Muscle layer of colon (tissue), 2 donors: ENCODE measurements around the gene IGF2BP1.
"Not testable (repeated sequence)": the region's sequence is repeated elsewhere in the genome, so short reads cannot be mapped to it uniquely, and the experiment has no call there.

Source experiments
- H3K27ac ChIP-seq: one replicate; pipeline ENCODE4 v1.7.0; 2013; ENCODE audit warnings: low read depth, mild to moderate bottlenecking, low read length, moderate library complexity
- H3K27me3 ChIP-seq, 2 donors: one replicate each; pipeline ENCODE4 v1.7.0; 2013; ENCODE audit warnings: low read length in 2 of 2, mild to moderate bottlenecking in 2 of 2; ENCODE audit not compliant: insufficient read depth in 2 of 2, control insufficient read depth in 1 of 2
- H3K36me3 ChIP-seq: one replicate; pipeline ENCODE4 v1.7.0; 2013; ENCODE audit warnings: mild to moderate bottlenecking, low read length; ENCODE audit not compliant: insufficient read depth
- H3K4me1 ChIP-seq: one replicate; pipeline ENCODE4 v1.7.0; 2013; ENCODE audit warnings: mild to moderate bottlenecking, low read length; ENCODE audit not compliant: insufficient read depth
- H3K4me3 ChIP-seq, 2 donors: one replicate each; pipeline ENCODE4 v1.7.0; 2013; ENCODE audit warnings: low read length in 2 of 2, low read depth in 1 of 2, mild to moderate bottlenecking in 1 of 2, moderate library complexity in 1 of 2
- H3K9ac ChIP-seq: one replicate; pipeline ENCODE4 v1.7.0; 2013; ENCODE audit warnings: low read length
- H3K9me3 ChIP-seq: one replicate; pipeline ENCODE4 v1.7.0; 2013; ENCODE audit warnings: mild to moderate bottlenecking, low read length
- donor health status: abdominal sarcoma.
- donor health status: Adenocarcinoma of cecum.

The IGF2BP1 gene

DNA sequence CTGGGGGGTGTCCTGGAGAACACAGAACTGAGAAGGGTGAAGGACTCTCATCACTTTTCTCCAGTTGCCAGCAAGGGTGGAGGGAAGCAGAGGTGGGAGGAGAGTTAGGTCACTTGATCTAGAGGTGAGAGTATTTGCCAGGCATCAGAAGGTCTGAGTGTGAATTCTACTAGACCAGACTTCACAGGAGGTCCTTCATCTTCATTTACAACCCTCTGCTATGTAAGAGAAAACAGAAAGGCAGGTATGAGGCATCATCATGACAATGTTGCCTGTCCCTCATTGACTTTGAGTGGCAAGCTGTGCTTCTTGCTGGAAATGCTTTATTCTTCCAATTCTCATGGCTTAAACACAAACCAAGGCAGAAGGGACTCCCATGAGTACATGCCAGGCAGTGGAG lies 89.5 kb downstream of the IGF2BP1 start:
- Histone ChIP-seq H3K27ac (no peak overlapping the region), H3K36me3 (no peaks in the 10 kb centered on the region), H3K4me1 (no peaks in the 10 kb centered on the region), H3K27me3 (peaks cover 0 to 1% of the 10 kb centered on the region in 2 donors), H3K4me3 (no peak overlapping the region), H3K9ac (no peak overlapping the region), H3K9me3 (no peaks in the 10 kb centered on the region)

DNA sequence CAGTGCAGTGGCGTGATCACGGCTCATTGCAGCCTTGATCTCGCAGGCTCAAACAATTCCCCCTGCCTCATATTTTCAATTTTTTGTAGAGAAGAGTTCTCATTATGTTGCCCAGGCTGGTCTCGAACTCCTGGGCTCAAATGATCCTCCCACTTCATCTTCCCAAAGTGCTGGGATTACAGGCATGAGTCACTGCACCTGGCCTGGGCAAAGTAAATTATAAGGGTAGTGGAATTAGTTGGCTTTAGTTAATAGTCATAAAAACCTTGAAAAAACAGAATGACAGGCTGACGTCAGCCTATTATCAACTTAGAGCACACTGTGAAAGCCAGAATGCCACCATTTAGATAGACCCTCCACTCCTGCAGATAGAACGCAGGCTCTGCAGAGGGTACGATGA lies 91.9 kb downstream of the IGF2BP1 start:
- Histone ChIP-seq H3K27ac (no peak overlapping the region), H3K4me3 (no peak overlapping the region), H3K9ac (no peak overlapping the region), H3K9me3 (no peaks in the 10 kb centered on the region), H3K36me3 (no peaks in the 10 kb centered on the region), H3K27me3 (peaks cover 0 to 5% of the 10 kb centered on the region in 2 donors), H3K4me1 (no peaks in the 10 kb centered on the region)

DNA sequence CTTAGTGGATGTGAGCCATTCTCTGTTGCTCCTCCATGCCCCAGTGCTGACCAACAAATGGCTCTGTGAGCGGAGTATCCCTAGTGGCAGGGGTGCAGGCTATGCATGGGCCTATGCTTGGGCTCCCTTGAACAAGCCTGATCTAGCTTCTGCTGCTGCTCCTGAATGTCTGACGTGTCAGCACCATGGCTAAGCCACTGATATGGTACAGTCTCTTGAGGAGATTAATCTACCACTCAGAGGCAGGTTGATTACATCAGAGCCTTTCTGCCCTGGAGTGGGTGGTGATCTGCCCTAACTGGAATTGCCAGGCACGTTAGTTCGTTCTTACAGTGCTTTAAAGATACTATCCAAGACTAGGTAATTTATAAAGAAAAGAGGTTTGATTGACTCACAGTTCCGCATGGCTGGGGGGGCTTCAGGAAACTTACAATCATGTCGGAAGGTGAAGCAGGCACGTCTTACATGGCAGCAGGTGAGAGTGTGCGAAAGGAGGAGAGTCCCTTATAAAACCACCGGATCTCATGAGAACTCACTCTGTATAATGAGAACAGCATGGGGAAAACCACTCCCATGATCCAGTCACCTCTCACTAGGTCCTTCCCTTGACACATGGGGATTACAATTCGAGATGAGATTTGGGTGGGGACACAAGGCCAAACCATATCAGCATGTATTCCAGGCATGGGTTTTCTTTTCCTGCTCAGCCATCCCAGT lies 93.9 kb downstream of the IGF2BP1 start:
- H3K9ac ChIP-seq: no peak overlapping the region
- H3K36me3 ChIP-seq: no peaks in the 10 kb centered on the region
- no peak overlapping the region for H3K27ac ChIP-seq
- H3K4me1 ChIP-seq: no peaks in the 10 kb centered on the region
- H3K27me3 ChIP-seq: peaks cover 0 to 5% of the 10 kb centered on the region in 2 donors
- no peak overlapping the region for H3K4me3 ChIP-seq
- H3K9me3 ChIP-seq: no peaks in the 10 kb centered on the region

DNA sequence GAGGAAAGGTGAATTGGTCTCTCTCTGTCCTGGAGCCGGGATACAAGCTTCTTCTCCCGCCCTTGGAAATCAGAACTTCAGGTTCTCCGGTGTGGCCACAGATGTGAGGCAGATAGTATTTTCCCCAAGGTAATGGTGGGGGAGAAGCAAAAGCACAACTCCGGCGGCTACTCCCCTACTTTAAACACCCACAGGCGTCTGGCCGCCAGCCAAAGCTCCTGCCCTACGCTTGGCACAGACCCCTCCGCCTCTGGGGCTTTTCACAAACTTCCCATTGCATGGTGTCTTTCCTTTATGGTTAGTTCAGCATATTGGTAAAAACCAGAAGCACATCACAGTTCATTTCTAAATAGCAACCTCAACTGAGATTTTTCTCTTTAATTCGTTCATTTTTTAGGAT lies 95.9 kb downstream of the IGF2BP1 start:
- H3K4me1 ChIP-seq: no peaks in the 10 kb centered on the region
- H3K9me3 ChIP-seq: no peaks in the 10 kb centered on the region
- peaks cover 0 to 5% of the 10 kb centered on the region in 2 donors for H3K27me3 ChIP-seq
- no peak overlapping the region for H3K4me3 ChIP-seq
- H3K27ac ChIP-seq: no peak overlapping the region
- no peak overlapping the region for H3K9ac ChIP-seq
- no peaks in the 10 kb centered on the region for H3K36me3 ChIP-seq

DNA sequence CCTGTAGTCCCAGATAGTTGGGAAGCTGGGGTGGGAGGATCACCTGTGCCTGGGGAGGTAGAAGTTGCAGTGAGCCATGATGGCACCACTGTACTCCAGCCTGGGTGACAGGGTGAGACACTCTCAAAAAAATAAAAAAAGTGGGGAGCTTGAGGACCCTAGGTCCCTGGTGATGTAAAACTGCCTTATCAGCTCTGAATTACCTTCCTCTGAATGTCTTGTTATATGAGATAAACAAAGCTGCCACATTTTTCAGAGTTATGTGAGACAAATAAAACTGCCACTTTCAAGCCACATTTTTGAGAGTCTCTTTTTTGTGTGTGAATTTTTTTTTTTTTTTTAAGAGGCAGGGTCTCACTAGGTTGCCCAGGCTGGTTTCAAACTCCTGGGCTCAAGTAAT lies 103.4 kb downstream of the IGF2BP1 start:
- Histone ChIP-seq H3K27ac (no peak overlapping the region), H3K27me3 (no peaks in the 10 kb centered on the region), H3K4me1 (no peaks in the 10 kb centered on the region), H3K9me3 (no peaks in the 10 kb centered on the region), H3K9ac (no peak overlapping the region), H3K36me3 (no peaks in the 10 kb centered on the region), H3K4me3 (no peak overlapping the region)

DNA sequence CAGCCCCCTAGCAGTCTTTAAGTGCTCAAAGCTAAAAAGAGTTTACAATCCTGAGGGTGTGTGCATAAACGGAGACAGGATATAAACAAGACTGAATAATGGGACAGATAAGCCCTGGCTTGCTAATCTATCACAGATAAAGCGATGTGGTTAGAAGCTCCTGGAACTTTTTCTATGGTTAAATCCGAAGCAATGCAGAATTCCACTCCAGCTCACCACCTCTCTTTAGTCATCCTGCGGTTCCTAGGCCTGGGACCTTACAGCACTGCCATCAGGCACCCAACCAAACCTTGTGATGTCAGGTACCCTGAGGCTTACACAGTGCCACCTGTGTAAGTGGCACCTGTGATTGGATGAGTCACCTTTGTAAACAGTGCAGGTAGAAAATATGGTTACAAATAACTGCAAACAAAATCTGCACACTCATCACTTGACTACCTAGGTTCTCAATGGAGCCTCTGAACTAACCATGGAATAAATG lies 103.9 kb downstream of the IGF2BP1 start:
- H3K27me3 ChIP-seq: no peaks in the 10 kb centered on the region
- H3K27ac ChIP-seq: no peak overlapping the region
- no peaks in the 10 kb centered on the region for H3K9me3 ChIP-seq
- H3K4me1 ChIP-seq: no peaks in the 10 kb centered on the region
- no peak overlapping the region for H3K9ac ChIP-seq
- no peak overlapping the region for H3K4me3 ChIP-seq
- no peaks in the 10 kb centered on the region for H3K36me3 ChIP-seq

DNA sequence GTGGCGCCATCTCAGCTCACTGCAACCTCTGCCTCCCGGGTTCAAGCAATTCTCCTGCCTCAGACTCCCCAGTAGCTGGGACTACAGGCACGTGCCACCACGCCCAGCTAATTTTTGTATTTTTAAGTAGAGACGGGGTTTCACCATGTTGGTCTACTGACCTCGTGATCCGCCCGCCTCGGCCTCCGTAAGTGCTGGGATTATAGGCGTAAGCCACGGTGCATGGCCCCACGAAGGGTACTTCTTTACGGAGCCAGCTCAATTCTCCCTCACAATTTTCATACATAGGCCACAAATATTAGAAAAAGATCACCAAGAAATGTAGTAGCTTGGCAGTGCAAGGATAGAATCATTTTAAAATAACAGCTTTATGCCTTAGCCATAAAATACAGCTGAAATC lies 106.2 kb downstream of the IGF2BP1 start:
- H3K4me1 ChIP-seq, H3K4me3 ChIP-seq, H3K27me3 ChIP-seq, H3K36me3 ChIP-seq, H3K27ac ChIP-seq, H3K9me3 ChIP-seq, H3K9ac ChIP-seq: not testable (repeated sequence)

DNA sequence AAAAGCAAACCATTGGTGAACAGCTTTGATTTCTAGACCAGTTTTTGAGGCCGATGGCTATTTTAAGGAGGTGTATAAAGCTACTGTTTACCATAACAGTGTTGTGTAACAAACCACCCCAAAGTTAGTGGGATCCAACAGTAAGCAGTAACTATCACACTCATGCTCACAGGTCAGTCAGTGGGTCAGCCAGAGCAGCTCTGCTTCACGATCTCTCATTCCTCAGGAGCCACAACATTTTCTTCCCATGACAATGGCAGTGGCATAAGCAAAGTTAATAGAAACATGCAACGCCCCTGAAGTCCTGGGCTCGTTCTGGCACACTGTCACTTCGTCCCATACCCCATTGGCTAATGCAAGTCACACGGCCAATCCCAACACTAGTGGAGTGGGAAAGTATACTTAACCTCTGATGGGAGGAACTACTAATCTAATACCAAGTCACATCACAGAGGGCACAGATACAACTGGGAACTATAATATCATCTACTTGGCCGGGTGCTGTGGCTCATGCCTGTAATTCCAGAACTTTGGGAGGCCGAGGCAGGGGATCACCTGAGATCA lies 107.4 kb downstream of the IGF2BP1 start:
- Histone ChIP-seq H3K9ac (no peak overlapping the region), H3K27me3 (no peaks in the 10 kb centered on the region), H3K4me1 (no peaks in the 10 kb centered on the region), H3K36me3 (no peaks in the 10 kb centered on the region), H3K9me3 (no peaks in the 10 kb centered on the region), H3K4me3 (no peak overlapping the region), H3K27ac (no peak overlapping the region)
